ENCODE measurements around the gene DCBLD1.
"Not testable (repeated sequence)": the region's sequence is repeated elsewhere in the genome, so short reads cannot be mapped to it uniquely, and the experiment has no call there.

The DCBLD1 gene

DNA sequence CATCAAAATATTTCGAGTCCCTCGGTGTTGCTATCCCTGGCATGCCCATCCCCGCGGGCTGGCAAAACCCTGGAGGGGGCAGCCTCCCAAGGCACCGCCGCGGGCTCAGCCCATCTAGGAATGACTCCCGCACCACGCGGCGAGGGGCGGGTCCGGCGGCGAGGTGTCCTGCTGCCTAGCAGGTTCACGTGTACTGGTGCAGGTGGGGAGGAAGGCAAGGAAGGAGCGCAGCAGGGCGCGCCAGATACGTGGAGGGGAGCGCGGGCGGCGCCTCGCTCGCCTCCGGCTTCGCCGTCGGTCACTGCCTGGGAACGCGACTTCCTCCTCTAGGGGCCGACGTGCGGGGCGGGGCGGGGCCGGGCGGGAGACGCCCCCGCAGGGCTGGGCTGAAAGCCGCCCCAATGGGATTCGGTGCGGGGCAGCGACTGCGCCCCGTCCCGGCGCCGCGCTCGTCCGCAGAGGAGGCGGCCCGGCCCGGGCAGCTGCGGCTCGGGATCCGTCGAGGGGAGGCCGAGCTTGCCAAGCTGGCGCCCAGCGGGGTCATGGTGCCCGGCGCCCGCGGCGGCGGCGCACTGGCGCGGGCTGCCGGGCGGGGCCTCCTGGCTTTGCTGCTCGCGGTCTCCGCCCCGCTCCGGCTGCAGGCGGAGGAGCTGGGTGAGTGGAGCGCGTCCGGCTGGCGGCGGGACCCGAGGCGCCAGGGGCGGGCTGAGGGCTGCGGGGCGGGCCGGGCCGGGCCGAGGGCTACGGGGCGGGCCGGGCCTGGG, at the start of gene DCBLD1:
Gene DCBLD1, plus strand, starts transcription at position 435 of the 764 bp plus-strand sequence. Its CDS starts 108 bp downstream, at position 543.
- DNase-seq (ENCODE audit: low spot score), result peak; percentile 88

DNA sequence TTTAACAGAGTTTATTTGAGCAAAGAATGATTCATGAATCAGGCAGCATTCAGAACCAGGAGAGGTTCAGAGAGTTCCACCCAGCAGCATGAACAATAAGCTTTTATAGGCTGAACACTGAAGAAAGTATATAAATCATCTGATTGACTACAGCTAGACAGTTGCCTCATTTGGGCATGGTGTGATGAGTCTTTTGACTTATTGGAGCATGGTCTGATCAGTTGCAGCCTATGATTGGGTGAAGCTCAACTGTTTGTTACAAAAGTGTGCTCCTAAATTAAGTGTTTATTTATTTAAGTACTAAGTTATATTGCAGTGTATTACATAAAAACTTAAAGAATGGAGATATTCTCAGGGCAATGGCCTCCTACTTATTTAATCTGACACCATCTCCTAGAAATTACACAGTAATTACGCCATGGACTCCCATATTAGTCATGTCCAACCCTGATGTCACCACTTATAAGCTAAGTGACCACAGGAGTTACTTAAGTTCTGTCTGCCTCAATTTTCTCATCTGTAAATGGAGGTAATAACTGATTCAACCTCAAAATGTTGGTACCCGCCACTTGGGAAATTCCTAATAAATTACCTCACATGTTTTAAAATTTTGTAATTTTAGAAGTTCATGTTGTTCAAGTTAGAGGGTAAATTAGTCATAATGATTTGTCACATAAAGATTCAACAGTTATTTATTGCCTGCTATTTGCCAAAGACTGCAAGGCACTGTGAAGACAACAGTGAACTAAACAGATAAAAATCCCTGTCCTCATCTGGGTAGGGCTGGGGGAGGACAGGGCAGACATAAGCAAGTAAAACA, 41.6 kb upstream of the DCBLD1 start:
- peak; percentile 94 for DNase-seq (ENCODE audit: low spot score)

DNA sequence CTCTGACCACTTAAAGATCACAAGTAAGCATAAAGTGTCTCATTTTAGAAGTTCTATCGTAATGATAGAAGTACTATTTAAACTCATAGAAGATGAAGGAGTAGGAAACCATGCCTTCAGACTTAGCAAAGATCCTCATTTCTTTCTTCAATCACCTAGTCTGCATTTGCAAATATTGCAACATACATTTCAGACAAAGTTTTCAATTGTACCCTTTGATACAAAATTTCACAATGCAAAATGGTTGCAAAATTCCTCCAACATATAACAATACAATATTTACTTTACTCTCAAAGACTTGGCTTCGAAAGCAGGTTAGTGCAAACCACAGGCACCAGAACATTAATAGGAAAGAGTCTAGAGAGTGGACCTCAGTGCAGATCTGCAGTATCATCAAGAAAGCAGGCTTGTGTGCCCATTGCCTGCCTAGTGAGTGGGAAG, 40.6 kb upstream of the DCBLD1 start:
- peak; percentile 4 for DNase-seq (ENCODE audit: low spot score)

DNA sequence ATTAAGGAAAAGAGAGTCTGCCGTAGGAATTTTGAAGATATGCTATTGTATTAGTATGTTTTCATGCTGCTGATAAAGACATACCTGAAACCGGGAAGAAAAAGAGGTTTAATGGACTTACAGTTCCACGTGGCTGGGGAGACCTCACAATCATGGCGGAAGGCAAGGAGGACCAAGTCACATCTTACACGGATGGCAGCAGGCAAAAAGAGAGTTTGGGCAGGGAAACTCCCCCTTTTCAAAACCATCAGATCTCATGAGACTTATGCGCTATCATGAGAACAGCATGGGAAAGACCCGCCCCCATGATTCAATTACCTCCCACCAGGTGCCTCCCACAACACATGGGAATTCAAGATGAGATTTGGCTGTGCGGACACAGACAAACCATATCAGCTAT, 40.2 kb upstream of the DCBLD1 start:
- not testable (repeated sequence) for DNase-seq (ENCODE audit: low spot score)

DNA sequence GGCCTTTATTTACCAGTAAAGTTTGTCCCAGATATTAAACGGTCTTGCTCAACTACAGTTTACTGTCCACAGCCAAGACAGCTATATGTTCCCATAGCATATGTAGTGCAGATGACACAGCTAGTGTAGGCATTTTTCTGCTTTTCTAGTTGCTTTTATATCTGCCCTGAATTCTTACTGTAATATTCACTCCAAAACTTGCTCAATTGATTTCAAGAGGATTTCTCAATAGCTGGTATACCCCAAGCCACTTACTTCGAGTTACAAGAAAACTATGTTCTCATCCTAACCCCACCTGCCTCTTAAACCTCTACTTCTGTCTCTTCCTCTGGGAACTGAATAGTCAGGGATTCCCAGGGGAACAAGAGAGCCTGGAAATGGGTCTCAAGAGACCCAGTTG, 37.9 kb upstream of the DCBLD1 start:
- DNase-seq (ENCODE audit: low spot score), result no peak

DNA sequence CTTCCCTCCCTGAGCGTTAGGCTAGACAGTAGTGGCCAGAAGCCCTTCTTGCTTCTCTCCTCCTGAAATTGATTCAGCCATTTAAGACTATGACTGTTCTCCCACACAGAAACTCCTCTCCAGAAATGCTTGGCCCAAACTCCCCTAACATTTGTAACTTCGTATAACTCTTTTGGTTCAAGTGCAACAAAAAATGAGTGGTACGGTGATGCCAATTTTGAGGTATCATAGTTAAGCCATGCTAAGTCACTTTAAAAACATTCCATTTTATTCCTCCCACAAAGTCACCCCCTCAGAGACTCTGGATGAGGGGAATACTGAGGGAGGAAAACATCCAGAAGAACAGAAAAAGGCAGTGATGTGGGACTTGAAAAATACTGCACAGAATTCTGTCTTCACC, 35.6 kb upstream of the DCBLD1 start:
- peak; percentile 3 for DNase-seq (ENCODE audit: low spot score)

DNA sequence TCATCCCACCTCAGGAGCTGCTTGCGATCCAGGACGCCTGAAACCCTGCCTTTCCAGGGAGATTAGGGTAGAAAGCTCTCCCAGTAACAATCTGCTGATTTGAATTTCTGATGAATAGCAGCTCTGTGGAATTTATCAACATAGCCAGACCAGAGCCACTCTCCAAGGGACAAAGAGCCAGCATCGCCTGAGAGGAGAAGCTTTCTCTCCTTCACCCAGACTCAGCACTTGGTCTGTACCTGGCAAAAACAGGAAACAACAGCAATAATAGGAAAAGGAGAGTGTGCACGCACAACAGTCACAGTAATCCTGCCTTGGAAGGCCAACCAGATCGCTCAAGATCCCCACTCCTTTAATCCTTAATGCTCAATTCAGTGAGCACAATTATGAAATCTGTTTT, 34.5 kb upstream of the DCBLD1 start:
- peak; percentile 7 for DNase-seq (ENCODE audit: low spot score)

DNA sequence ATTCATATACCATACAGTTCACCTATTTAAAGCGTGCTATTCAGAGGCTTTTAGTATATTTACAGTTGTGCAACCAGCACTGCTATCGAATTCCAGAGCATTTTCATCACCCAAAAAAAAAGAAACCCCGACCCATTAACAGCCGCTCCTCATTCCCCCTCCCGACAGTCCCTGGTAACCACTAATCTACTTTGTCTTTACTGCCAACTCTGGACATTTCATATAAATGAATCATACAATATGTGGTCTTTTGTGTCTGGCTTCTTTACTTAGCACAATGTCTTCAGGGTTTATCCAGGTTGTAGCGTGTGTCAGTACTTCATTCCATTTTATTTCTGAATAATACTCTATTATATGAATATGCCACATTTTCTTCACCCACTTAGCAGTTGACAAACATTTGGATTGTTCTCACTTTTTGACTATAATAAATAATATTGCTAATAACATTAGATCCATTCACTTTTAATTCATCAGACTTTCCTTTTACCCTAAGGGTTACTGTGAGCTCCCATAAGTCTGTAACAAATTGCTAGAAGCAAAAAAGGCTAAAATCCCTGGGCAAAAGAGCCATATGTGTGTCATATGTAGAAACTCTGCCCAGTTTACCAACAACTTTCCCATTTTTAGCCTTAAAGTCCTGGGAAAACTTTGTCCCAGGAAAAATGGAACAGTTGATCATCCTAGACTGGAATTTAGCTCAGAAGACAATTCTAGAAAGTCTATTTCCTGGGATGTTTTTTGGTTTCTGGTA, 33.6 kb upstream of the DCBLD1 start:
- DNase-seq (ENCODE audit: low spot score), result peak; percentile 91

DNA sequence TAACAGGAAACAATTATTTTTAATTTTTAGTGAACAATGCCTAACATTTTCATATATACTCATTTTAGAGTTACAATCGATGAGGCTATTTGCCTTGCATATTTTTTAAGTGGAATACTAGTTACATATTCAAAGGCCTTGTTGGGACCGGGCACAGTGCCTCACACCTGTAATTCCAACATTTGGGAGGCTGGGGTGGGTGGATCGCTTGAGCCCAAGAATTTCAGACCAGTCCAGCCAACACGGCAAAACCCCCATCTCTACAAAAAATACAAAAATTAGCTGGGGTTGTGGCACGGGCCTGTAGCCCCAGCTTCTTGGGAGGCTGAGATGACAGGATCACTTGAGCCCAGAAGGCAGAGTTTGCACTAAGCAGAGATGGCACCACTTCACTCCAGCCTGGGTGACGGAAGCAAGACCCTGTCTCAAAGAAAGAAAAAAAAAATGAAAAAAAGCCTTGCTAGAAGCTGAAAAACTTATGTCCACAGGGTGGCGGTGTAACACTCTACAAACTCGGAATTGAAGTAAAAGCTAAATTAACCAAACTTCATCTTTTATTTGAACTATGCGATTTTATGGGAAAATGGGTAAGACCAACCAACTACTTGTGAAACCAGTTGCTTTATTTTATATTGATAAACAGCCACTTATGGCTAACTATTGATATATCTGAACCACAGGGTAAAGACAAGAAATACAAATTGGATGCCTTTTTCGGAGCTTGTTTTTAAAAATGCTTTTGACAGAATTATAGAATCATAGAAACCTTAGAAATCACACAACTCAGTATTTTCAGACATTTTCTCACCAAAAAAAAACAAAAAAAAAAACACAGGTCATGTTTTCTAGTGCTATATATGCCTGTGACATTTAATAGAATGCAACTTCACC, 32.7 kb upstream of the DCBLD1 start:
- peak; percentile 75 for DNase-seq (ENCODE audit: low spot score)

DNA sequence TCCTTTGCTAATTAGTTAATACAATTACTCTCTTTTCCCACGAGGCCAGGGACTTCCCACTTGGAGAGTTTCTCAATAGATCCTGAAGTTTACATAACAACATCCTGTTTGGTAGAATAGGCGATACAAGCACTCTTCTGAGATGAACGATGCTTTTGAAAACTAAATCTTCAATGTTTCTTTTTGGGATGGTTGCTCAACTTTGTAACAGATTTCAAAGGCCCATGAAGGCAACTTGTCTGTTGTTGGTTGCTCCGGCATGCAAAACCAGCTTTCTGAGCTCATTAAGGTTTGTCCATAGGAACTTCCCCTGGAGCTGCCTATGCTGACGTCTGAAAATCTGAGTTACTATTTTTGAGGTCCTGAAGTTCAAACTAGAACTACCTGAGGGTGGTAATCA, 30.8 kb upstream of the DCBLD1 start:
- no peak for DNase-seq (ENCODE audit: low spot score)

DNA sequence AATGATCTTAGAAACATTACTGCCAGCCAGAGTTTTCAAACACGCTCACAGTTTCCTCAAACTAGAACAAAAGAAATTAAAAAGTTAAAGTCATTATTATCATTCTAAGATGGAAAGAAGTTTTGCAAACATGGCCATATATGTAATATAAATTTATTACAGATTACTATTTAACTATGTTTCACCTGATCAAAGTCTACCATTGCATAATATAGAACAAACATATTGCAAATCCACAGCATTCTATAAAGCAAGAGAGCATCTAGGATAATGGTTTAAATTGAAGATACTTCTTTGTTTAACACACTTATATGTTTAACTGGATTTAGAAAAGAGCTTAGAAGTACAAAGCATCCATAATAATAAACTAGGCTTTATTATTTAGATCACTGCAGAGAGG, 26.2 kb upstream of the DCBLD1 start:
- DNase-seq (ENCODE audit: low spot score), result no peak

DNA sequence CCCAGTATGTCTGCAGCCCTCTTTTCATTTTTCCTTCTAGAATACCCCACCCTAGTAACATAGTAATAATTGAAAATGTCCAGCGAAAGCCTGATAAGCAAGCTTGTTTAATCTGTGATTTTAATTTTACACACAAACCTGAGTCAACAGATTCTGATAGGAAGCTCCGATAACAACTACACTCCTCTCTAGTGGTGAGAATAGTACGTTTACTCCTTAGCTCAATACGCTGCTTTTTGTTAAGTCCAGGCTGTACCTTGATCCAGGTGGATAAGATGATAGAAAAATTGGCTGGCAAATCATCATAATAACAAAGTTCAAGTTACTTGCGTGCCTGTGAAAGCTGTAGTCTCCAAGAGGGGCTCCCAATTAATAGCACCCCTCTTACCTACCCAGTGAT, 25.5 kb upstream of the DCBLD1 start:
- no peak for DNase-seq (ENCODE audit: low spot score)

DNA sequence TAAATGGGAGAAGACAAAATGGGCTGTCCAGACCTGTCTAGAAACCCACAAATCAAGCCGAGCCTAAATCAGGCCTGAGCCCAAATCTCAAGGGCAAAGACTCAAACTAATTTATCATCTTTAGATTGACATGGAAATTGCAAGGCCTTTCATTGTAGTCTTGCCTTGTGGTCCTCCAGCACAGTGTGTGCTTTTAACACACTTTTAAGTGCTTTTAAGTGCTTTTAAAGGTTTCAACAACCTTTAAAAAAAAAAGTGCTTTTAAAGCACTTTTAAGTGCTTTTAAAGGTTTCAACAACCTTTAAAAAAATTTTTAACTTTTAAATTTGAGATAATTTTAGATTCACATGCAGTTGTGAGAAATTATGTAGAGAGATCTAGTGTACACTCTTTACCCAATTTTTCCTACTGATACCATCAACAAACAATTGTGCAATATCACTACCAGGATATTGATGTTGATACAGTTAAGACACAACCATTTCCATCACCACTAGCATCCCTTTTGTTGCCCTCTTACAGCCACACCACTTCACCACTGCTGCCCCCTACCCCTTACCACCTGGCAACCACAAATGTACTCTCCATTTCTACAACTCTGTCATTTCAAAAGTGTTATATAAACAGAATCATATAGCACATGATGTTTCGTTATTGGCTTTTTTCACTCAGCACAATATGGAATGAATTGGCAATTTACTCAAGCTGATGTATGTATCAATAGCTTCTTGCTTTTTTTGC, 23.1 kb upstream of the DCBLD1 start:
- DNase-seq (ENCODE audit: low spot score), result no peak

DNA sequence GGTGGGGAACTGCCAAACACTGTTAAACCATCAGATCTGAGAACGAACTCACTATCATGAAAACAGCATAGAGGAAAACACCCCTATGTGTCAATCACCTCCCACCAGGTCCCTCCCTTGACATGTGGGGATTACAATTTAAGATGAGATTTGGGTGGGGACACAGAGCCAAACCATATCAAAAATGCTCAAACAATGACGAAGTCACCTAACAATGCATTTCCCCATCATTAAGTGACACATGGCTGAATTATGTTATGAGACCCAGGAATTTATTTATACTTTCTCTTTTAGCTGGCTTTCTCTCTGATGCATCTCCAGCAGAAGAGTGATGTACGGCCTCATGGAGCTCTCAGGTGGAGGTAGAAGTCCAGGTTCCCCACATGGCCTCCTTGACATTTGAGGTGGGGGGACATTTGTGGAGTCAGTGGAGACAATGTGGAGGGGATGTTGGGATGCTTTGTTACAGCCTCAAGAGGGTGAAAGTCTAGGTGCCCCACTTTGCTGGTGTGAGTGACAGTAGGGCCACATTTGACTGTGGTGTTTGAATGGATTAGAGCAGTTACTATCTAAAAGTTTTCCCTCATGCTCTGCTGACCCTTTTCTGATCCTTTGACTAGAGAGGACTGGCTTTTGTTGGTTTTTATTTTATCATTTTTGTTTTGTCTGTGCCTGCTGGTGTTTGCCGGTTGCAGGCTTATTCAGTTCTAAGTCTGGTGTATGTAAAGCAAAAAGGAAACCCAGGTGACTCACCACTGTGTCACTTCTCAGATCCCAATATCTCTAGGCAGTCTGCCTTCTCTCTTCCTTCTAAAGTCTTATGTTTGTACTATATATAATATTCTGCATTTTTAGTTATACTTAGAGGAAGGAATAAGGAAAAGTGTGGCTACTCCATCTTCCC, 18.5 kb upstream of the DCBLD1 start:
- peak; percentile 76 for DNase-seq (ENCODE audit: low spot score)

DNA sequence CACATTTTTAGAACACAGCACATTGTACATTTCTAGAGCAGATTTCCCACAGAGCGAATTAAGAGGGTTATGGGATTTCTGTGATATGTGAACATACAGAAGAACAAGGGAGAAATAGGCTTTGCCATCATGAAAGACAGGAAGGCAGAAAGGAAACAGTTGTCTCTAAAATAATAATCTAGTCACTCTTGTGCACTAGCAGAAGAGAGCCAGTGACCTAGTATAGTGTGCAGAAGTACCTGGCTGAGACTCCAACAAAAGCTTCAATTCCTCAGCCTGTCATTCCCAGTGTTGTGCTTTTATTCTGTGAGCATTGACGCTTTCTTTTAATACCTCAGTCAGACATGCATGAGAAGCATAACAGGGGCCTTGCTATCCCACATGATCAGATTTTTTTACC, 17.8 kb upstream of the DCBLD1 start:
- DNase-seq (ENCODE audit: low spot score), result no peak

DNA sequence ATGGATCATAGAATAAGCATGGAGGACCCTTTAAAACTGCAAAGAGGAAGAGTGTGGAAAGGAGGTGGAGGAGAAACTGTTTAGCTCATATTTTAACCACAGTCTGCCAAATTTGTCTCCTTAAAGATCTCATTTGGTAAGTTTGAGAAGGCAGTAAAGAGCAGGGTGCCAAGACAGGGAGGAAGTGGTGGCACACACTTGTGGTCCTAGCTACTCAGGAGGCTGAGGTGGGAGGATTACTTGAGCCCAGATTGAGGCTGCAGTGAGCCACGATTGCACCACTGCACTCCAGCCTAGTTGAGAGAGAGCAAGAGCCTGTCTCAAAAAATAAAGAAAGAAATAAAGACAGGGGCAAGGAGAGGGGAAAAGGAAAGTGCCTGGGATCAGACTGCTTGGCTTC, 16.8 kb upstream of the DCBLD1 start:
- DNase-seq (ENCODE audit: low spot score), result no peak

DNA sequence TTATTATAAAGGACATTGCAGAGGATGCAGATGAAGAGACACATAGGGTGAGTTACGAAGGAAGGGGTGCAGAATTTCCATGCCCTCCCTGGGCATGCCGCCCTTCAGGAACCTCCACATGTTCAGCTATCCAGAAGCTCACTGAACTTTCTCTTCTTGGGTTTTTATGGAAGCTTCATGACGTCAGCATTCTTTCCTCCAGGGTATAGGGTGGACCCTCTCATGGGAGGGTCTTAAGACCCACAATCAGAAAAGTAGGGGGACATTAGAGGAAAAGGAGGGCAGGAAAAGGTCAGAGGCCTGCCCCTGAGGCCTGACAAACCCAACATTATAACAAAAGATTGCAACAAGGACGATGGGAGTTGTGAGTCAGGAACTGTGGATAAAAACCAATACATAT, 14.6 kb upstream of the DCBLD1 start:
- DNase-seq (ENCODE audit: low spot score), result no peak

DNA sequence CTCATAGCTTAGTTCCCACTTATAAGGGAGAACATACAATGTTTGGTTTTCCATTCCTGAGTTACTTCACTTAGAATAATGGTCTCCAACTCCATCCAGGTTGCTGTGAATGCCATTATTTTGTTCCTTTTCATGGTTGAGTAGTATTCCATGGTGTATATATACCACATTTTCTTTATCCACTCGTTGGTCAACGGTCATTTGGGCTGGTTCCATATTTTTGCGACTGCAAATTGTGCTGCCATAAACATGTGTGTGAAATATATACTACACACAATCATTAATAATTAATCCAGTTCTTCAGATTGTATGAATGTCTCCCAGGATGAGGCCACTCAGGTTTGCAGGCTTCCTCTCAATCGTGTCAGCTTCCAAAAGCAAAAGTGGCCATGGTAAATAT, 13.9 kb upstream of the DCBLD1 start:
- not testable (repeated sequence) for DNase-seq (ENCODE audit: low spot score)

DNA sequence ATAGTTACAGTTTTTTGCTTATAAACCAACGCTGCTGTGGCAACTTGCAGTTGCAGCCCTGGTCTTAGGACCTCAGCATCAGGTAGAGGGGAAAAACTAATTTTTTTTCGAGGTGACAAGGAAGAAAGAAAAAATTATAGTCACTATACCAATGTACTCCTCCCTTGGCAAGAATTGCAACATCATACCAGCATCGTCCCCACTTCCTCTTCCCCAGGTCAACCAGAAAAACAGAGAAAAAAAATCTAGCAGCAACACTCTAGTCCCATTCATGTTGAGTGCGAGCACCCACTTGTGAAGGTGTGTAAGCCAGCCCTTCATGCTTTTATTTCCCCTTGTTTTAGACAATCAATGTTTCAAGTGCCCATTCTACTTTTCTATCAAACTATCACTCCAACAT, 13.1 kb upstream of the DCBLD1 start:
- DNase-seq (ENCODE audit: low spot score), result no peak

DNA sequence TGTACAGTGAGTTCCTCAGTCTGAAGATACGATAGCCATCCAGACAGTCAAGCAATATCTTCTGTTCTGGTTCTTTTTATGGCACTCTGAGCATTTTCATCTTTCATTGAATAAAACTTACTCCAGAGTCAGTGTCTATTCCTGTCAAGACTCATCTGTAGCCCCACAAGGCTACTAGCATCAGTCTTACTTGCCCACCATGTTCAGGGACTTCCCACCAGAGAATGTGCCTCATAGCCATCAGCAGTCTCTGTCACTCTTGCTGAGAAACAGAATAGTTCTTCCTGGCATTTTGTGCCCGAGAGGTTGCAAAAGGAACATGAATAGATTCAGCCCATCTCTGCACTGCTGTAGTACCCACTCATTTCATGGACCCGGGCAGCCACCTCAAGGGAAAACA, 12.7 kb upstream of the DCBLD1 start:
- no peak for DNase-seq (ENCODE audit: low spot score)
